ENCODE measurements around the gene TFAP2A. TPM values are rescaled to one million over a fixed set of nuclear protein-coding genes. Genes with fewer than 3 reads are reported as not detected.
A peak's percentile ranks its signal among the peaks of the same experiment; 100 is the strongest.

TFAP2A gene
- polyA plus RNA-seq, 3 donors = not detected

DNA sequence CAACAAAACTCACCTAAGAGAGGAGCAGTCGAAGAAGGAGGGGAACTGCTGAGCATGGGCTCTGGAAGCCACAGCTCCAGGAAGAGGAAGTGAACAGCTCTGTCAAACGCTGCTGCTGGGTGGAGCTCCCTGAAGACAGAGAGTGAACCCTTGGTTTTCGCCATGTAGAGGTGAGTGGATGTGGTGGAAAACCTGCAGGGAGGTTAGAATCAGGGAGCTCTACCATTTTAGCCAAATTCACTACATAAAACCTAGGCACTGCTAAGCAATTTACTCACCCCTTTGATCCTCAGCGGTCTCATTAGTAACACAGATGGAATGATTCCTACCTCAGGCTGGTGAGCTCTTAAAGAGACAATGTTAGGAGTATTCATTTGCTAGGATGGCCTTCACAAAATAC, 19.4 kb upstream of the TFAP2A start:
- DNase-seq = peak in 1 of 3 donors; percentile 13
- H3K4me2 ChIP-seq (replicated peaks; ENCODE audit: extremely low read depth, low read length, poor library complexity, severe bottlenecking) = no peak overlapping the region
- H3K9me3 ChIP-seq (replicated peaks in 1 of 2; ENCODE audit: control insufficient read depth in 1 of 2, insufficient read depth in 1 of 2, low read length in 2 of 2) = no peaks in the 10 kb centered on the region
- H2AFZ ChIP-seq (ENCODE audit: insufficient read depth, low read depth, low read length, poor library complexity, severe bottlenecking) = peak overlapping the region; percentile 63
- no peak overlapping the region for H3K27ac ChIP-seq (ENCODE audit: low read depth in 1 of 2, low read length in 2 of 2)
- H3K36me3 ChIP-seq (replicated peaks in 1 of 2; ENCODE audit: control insufficient read depth in 1 of 2, insufficient read depth in 2 of 2, low read length in 2 of 2) = no peaks in the 10 kb centered on the region
- peaks cover 14 to 27% (median 14%) of the 10 kb centered on the region in 3 donors for H3K27me3 Mint-ChIP-seq (ENCODE audit: low read depth in 3 of 3)
- no peak overlapping the region for H3K4me3 ChIP-seq (replicated peaks in 1 of 3; ENCODE audit: low read depth in 2 of 3, low read length in 3 of 3)
- no peaks in the 10 kb centered on the region for H3K36me3 Mint-ChIP-seq
- peaks cover 4 to 17% of the 10 kb centered on the region in 2 donors for H3K27me3 ChIP-seq (ENCODE audit: control insufficient read depth in 2 of 2, insufficient read depth in 2 of 2, low read length in 2 of 2)
- H3K27ac Mint-ChIP-seq = no peak overlapping the region
- H3K79me2 ChIP-seq (ENCODE audit: insufficient read depth, low read length) = no peaks in the 10 kb centered on the region
- H3K9ac ChIP-seq (ENCODE audit: insufficient read depth, low read length, poor library complexity, severe bottlenecking) = no peak overlapping the region
- peaks cover 15% of the 10 kb centered on the region for H3K4me1 Mint-ChIP-seq
- TF ChIP-seq, protein P1, sequence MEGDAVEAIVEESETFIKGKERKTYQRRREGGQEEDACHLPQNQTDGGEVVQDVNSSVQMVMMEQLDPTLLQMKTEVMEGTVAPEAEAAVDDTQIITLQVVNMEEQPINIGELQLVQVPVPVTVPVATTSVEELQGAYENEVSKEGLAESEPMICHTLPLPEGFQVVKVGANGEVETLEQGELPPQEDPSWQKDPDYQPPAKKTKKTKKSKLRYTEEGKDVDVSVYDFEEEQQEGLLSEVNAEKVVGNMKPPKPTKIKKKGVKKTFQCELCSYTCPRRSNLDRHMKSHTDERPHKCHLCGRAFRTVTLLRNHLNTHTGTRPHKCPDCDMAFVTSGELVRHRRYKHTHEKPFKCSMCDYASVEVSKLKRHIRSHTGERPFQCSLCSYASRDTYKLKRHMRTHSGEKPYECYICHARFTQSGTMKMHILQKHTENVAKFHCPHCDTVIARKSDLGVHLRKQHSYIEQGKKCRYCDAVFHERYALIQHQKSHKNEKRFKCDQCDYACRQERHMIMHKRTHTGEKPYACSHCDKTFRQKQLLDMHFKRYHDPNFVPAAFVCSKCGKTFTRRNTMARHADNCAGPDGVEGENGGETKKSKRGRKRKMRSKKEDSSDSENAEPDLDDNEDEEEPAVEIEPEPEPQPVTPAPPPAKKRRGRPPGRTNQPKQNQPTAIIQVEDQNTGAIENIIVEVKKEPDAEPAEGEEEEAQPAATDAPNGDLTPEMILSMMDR (IDR thresholded peaks at IDR 0.05) = no peak
- H3K4me3 Mint-ChIP-seq = peak overlapping the region in 1 of 2 donors; percentile 21
- no peaks in the 10 kb centered on the region for H4K20me1 ChIP-seq (ENCODE audit: insufficient read depth, low read length)
- peaks cover 5 to 8% of the 10 kb centered on the region in 2 donors for H3K4me1 ChIP-seq (ENCODE audit: control insufficient read depth in 1 of 2, insufficient read depth in 2 of 2, low read length in 2 of 2)
- 0% methylated on average over 1 of the region's 4 CpGs for WGBS (ENCODE audit: insufficient coverage)
- H3K9me3 Mint-ChIP-seq = peaks cover 0 to 11% (median 4%) of the 10 kb centered on the region in 7 donors
- intact Hi-C loops (cut with micrococcal nuclease) = loop anchor here (5.0 to 10.0 kb wide), 5 partner anchors 399 to 1729 kb away; no protein-coding TSS in a partner anchor

DNA sequence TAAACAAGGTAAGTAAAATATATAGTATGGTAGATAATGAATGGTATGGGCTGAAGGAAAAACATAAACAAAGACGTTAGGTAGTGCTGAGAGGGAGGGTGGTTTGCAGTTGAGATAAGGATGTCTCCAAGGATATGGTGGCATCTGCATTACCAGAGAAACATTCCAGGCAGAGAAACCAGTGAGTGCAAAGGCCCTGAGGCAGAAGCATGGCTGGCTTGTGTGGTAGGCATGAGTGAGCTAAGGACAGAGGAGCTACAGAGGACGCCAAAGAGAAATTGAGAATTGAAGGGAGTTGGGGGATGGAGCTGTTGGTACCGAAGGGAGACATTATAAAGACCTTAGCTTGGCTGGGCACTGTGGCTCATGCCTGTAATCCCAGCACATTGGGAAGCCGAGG, 18.4 kb upstream of the TFAP2A start:
- H3K27me3 ChIP-seq (ENCODE audit: control insufficient read depth in 2 of 2, insufficient read depth in 2 of 2, low read length in 2 of 2) = peaks cover 10 to 26% of the 10 kb centered on the region in 2 donors
- no peak overlapping the region for H3K27ac ChIP-seq (ENCODE audit: low read depth in 1 of 2, low read length in 2 of 2)
- no peak overlapping the region for H3K9ac ChIP-seq (ENCODE audit: insufficient read depth, low read length, poor library complexity, severe bottlenecking)
- WGBS (ENCODE audit: insufficient coverage) = 100% methylated on average over 3 of the region's 4 CpGs
- peaks cover 15% of the 10 kb centered on the region for H3K4me1 Mint-ChIP-seq
- intact Hi-C loops (cut with micrococcal nuclease) = loop anchor here (5.0 to 10.0 kb wide), 5 partner anchors 399 to 1729 kb away; no protein-coding TSS in a partner anchor
- H3K36me3 Mint-ChIP-seq = no peaks in the 10 kb centered on the region
- no peaks in the 10 kb centered on the region for H4K20me1 ChIP-seq (ENCODE audit: insufficient read depth, low read length)
- no peaks in the 10 kb centered on the region for H3K79me2 ChIP-seq (ENCODE audit: insufficient read depth, low read length)
- no peak overlapping the region for H3K4me3 ChIP-seq (replicated peaks in 1 of 3; ENCODE audit: low read depth in 2 of 3, low read length in 3 of 3)
- H2AFZ ChIP-seq (ENCODE audit: insufficient read depth, low read depth, low read length, poor library complexity, severe bottlenecking) = no peak overlapping the region
- peaks cover 19 to 32% (median 19%) of the 10 kb centered on the region in 3 donors for H3K27me3 Mint-ChIP-seq (ENCODE audit: low read depth in 3 of 3)
- DNase-seq = no peak
- no peak overlapping the region for H3K27ac Mint-ChIP-seq
- no peaks in the 10 kb centered on the region for H3K36me3 ChIP-seq (replicated peaks in 1 of 2; ENCODE audit: control insufficient read depth in 1 of 2, insufficient read depth in 2 of 2, low read length in 2 of 2)
- H3K4me2 ChIP-seq (replicated peaks; ENCODE audit: extremely low read depth, low read length, poor library complexity, severe bottlenecking) = no peak overlapping the region
- H3K4me1 ChIP-seq (ENCODE audit: control insufficient read depth in 1 of 2, insufficient read depth in 2 of 2, low read length in 2 of 2) = peaks cover 5 to 8% of the 10 kb centered on the region in 2 donors
- H3K9me3 ChIP-seq (replicated peaks in 1 of 2; ENCODE audit: control insufficient read depth in 1 of 2, insufficient read depth in 1 of 2, low read length in 2 of 2) = no peaks in the 10 kb centered on the region
- no peak overlapping the region for H3K4me3 Mint-ChIP-seq
- TF ChIP-seq, protein P1 (IDR thresholded peaks at IDR 0.05) = no peak
- peaks cover 0 to 11% (median 4%) of the 10 kb centered on the region in 7 donors for H3K9me3 Mint-ChIP-seq
